Cardiac fibroblast (primary cell): ENCODE results near the gene MMP15.
A peak's percentile ranks its signal among the peaks of the same experiment; 100 is the strongest.
"Not testable (repeated sequence)": the region's sequence is repeated elsewhere in the genome, so short reads cannot be mapped to it uniquely, and the experiment has no call there.

Source experiments
- DNase-seq, 2 donors: peaks; one replicate each; pipeline versions ENCODE4 v3.0.0 to v3.0.0-alpha.2; 2010; ENCODE audit warnings: low read depth in 2 of 2
- H3K4me3 ChIP-seq, 2 donors: replicated peaks in 1 of 2; 1 replicate in 1 of 2; 2 replicates in 1 of 2; pipeline ENCODE4 v1.5.1; 2011; ENCODE audit warnings: low read depth in 2 of 2, low read length in 2 of 2, mild to moderate bottlenecking in 2 of 2, moderate library complexity in 1 of 2
- CTCF ChIP-seq: IDR thresholded peaks from one replicate; pipeline ENCODE4 v1.5.1; 2011; ENCODE audit warnings: low read depth, mild to moderate bottlenecking, low read length, inconsistent platforms

MMP15 gene

DNA sequence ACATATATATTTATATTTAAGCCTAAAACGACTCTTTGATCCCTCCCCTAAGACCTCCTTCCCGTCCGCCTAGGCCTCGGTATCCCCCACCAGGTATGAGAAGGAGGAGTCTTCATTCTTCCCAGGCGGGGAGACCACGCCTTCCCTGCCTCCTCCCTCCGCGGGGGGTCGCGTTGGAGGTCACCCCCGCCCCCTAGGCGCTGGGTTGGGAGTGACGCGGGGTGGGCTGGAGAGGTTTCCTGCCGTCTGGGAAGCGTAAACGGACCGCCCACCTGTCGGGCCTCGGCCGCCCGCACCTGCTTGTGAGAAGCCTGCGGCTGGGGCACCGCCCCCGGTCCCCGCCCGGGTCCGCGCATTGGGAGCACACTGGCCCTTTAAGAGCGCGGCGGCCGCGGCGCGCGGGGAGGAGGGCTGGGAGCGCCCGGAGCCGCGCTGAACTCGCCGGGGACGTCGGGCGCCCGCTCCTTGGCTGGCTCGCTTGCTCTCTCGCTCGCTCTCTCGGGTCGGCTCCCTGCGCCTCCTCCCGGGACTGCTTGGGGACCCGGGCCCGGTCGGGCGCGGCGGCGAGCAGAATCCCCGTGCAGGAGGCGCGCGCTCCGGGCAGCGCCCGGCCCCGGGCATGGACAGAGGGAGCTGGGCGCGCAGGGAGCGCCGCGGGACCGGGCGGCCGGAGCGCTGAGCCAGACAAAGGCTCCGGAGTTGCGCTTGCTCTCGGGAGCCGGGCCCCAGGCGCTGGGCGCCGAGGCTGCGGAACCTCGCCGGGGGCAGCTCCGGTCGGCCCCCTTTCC lies at the start of gene MMP15:
TSS of gene MMP15 (plus strand) at position 404 of the 788 bp plus-strand sequence. CDS start 597 bp downstream, outside the sequence.
- peak; percentile 63 to 64 for DNase-seq
- peak within 1 kb of the TSS; percentile 56 to 61 for H3K4me3 ChIP-seq
- TF ChIP-seq CTCF = no peak

DNA sequence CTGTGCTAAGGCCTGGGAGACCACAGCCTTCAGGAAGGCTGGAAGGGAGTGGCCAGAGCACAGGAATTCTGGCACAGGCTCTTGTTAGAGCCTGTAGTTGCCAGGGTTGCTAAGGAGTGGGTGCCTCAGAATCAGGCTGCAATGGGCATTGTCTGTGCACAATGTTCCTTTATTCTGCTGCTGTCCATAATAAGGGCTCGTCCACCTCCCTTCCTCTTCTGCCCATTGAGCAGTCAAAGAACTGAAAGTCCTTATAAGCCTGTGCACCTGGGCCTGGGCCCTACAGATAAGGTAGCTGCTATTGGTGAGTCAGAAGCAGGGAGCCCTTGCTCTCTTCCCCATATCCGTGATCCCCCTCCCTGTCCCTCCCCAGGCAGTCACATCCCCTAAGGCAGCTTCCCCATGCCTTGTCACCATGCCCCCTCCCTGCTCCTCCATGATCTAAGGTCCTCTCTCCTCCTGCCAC lies 49.2 kb upstream of the MMP15 start:
- TF ChIP-seq CTCF = no peak
- H3K4me3 ChIP-seq = no peak overlapping the region
- peak in 1 of 2 donors; percentile 66 for DNase-seq

- TF ChIP-seq CTCF = no peak
- H3K4me3 ChIP-seq = no peak overlapping the region
- DNase-seq = no peak
These were observed 48.0 kb upstream of the MMP15 start for GRCh38 chr16:57977418-57978069.

GRCh38 chr16:57978070-57978465 lies 47.5 kb upstream of the MMP15 start:
- not testable (repeated sequence) for H3K4me3 ChIP-seq, DNase-seq

DNA sequence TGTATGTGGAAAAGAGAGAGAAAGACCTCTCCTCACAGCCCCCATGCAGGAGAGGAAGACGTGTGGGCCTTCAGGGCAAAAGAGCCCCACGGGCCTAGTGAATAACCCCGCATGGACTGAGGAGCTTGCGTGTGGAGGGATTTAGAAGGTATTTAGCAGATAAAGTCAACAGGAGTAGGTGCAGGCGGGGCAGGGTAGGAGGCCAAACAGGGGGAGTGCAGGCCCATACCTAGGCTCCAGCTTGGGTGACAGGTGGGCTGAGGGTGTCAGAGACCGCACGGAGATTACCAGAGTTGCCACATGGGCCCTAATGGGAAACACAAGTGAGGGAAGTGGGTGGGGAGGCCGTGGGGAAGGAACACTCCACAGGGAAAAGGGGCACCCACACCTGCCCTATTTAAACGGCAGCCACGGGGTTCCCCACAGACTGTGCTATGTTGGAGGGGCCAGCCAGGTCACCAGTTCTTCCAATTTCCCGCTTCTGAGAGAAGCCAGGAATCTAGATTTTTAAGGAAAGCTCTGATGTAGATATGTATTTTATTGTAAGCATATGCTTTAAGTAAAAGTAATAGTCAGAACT lies 46.5 kb upstream of the MMP15 start:
- TF ChIP-seq CTCF = no peak
- DNase-seq = no peak
- no peak overlapping the region for H3K4me3 ChIP-seq

DNA sequence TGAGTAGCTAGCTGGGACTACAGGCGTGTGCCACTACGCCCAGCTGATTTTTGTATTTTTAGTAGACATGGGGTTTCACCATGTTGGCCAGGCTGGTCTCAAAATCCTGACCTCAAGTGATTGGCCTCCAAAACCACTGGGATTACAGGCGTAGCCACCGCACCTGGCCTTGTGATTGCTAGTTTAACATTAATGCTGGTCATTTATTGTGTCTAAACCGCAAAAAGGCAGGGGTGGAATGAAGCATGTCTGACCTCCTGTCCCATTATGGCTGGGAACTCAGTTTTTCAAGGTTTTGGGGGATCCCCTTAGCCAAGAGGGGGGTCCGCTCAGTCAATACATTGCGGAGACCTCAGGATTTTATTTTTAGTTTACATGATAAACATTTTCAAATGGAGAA lies 43.9 kb upstream of the MMP15 start:
- DNase-seq = no peak
- TF ChIP-seq CTCF = no peak
- H3K4me3 ChIP-seq = no peak overlapping the region

DNA sequence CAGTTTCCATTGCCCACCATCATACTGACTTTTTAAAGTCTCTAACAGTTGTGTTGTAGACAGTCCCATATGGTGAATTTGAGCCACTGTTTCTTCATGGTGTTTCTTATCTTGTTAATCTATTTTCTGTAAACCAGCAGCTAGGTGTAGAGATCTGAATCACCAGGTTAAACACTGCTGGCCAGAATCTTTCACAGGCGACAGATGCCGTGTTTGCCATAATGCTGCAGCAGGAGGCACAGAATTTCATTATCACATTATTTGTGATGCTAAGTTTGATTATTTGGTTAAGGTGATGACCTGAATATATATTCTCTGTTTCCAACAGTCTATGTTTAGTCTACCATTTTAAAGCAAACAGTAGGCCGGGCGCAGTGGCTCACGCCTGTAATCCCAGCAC lies 43.2 kb upstream of the MMP15 start:
- DNase-seq = no peak
- no peak for TF ChIP-seq CTCF
- no peak overlapping the region for H3K4me3 ChIP-seq
